GM10266 (cell line): Measurements from ENCODE around the gene SNX24.

Experiments
- DNase-seq: peaks from one replicate; pipeline ENCODE4 v3.0.0; 2012; ENCODE audit errors: extremely low spot score
- CTCF ChIP-seq: IDR thresholded peaks from 2 replicates; pipeline ENCODE4 v1.5.1; 2012; ENCODE audit warnings: mild to moderate bottlenecking, low read depth; ENCODE audit not compliant: control insufficient read depth, insufficient read depth; ENCODE audit errors: missing control alignments

The SNX24 gene

DNA sequence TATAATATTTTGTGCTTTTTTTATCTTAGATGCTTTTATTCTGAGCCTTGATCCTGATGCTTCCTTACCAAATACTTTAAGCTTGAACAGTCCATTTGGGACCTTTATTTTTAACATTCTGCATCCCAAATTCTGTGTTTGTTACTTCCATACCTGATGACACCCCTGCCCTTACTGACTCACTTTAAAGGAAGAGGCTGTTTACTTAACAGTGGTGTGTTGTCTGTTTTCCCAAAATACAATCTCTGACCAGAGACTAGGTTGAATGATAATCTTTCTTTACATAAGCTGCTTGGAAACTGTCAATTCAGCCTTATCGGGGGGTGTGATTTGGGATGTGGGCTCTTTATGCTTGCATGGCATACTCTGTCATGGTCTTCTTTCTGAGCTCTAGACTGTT lies 71.1 kb downstream of the SNX24 start:
- no peak for TF ChIP-seq CTCF
- no peak for DNase-seq

DNA sequence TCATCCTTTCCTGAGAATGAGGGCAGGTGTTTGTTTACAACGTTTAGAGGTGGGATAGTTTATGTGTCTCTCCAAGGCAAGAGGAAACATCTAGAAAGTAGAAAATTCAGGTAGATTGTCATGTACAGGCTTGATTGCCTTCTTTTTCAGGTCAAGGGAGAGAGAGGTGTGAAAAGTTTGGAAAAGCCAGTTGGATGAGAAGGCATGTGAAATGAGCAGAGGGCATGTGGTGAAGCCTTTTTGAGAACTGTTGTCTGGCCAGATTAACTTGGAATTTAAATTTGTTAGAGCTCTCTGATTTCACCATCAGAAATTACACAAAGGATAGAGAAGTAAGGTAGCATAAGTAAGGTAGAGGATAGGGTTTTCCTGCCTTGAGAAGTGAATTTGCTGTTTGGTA lies 74.6 kb downstream of the SNX24 start:
- no peak for TF ChIP-seq CTCF
- DNase-seq = no peak

- DNase-seq = no peak
- TF ChIP-seq CTCF = no peak
These were observed 76.4 kb downstream of the SNX24 start for GRCh38 chr5:122921826-122922225.

DNA sequence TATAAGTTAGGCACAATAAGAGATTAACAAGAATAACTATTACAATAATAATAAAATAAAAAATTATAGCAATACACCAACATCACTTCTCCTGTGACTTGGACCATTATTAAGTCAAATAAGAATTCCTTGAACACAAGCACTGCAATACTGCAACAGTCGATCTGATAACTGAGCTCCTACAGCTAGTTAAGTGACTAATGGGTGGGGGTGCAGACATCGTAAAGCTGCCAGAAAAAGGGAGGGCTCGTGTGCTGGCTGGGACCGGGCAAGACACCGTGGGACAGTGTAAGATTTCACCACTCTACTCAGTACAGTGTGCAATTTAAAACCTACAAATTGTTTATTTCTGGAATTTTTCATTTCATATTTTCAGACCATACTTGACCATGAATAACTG lies 78.8 kb downstream of the SNX24 start:
- no peak for TF ChIP-seq CTCF
- no peak for DNase-seq

DNA sequence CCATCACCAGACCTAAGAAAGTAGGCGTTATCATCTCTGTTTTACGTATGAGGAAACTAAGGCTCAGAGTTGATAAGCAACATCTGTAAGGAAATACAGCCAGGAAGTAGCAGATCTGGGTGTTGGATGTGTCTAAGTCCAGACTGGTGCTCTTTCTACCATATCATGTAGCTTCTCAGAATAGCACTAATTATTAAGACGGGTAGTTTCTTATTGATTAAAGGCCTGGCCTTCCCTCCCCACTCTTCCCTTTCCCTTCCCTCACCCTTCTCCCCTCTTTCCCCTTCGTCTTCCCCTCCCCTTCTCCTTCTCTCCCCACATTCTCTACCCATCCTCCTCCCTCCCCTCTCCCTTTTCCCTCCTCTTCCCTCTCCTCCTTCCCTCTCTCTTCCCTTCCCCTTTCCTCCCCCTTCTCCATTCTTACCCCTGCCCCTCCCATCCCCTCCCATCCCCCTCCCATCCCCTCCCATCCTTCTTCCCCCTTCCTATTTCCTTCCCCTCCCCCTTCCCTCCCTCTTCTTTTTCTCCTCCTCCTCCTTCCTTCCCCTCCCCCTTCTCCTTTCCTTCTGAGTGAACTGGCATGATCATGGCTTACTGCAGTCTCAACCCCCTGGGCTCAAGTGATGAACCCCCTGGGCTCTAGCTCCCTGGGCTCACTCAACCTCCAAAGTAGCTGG lies 79.4 kb downstream of the SNX24 start:
- DNase-seq = no peak

GRCh38 chr5:122929001-122929400 lies 83.6 kb downstream of the SNX24 start:
- no peak for TF ChIP-seq CTCF
- no peak for DNase-seq

More for the DNA sequence above, 79.4 kb downstream of the SNX24 start:
- no peak for TF ChIP-seq CTCF

DNA sequence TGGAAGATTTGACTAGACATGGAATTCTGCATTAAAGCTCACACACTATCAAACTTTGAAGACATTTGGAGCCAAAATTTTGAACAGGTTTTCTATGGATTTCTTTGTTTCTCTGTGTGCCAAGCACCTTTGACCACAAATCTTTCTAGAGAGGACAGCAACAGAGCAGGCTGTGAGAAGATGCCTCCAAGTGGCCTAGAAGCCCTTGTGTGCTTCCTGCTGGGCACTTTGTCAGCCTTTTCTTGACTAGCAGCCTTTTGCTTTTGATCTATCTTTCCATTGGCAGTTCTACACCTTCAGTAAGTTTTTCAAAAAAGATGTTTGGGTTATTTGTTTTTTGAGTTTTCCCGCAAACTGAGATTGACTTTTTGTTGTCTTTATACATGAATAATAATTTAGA lies 84.6 kb downstream of the SNX24 start:
- DNase-seq = no peak
- no peak for TF ChIP-seq CTCF
